ENCODE results near the gene SAP30L.

DNA sequence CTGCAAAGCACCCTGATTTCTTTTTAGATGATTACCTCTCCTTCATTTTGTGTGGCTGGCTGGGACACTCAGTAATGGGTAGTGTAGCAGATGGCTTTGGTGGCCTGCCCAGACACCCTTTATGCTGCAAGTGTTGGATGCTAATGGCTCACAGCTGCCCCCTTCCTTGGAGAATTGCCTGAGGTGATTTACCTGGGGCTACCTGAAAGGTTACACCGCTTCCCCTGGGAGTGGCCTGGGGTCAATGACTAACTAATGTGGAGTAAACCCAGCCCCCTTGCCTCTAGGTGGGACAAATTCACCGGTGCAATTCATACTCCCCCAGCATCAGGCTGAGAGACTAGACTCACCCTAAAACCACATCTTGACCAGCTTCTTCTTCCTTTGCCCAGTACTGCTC is 55.8 kb downstream of the SAP30L start:
- TF ChIP-seq CTCF (IDR thresholded peaks at IDR 0.05) = no peak
- TF ChIP-seq POLR2A (IDR thresholded peaks at IDR 0.05) = no peak
- TF ChIP-seq POLR2AphosphoS5 (IDR thresholded peaks at IDR 0.05) = no peak
